Measurements from ENCODE around the gene TMEM88.

TMEM88 gene

GRCh38 chr17:7867881-7868329, 13.0 kb downstream of the TMEM88 start:
- intact Hi-C loops (cut with DNase I): no loop called here
- DNase-seq: no peak

- intact Hi-C loops (cut with DNase I): no loop called here
- DNase-seq: no peak
Observed at GRCh38 chr17:7873051-7873450, 18.2 kb downstream of the TMEM88 start.

GRCh38 chr17:7875804-7876370, 21.0 kb downstream of the TMEM88 start:
- intact Hi-C loops (cut with DNase I): no loop called here

GRCh38 chr17:7878234-7878633, 23.4 kb downstream of the TMEM88 start:
- peak in 1 of 42 donors; percentile 22 for DNase-seq
- intact Hi-C loops (cut with DNase I): no loop called here

More at GRCh38 chr17:7875804-7876370, 21.0 kb downstream of the TMEM88 start:
- no peak for DNase-seq

- peak in 1 of 42 donors; percentile 39 for DNase-seq
- intact Hi-C loops (cut with DNase I): no loop called here
Observed at GRCh38 chr17:7880076-7880868, 25.4 kb downstream of the TMEM88 start.

GRCh38 chr17:7881276-7882054, 26.6 kb downstream of the TMEM88 start:
- intact Hi-C loops (cut with DNase I): no loop called here
- peak in 7 of 42 donors; percentile 7 to 49 (median 35) for DNase-seq

- DNase-seq: peak in 2 of 42 donors; percentile 17 to 33
- intact Hi-C loops (cut with DNase I): no loop called here
Observed at GRCh38 chr17:7882068-7882467, 27.2 kb downstream of the TMEM88 start.

- intact Hi-C loops (cut with DNase I): no loop called here
Observed at GRCh38 chr17:7882629-7883028, 27.8 kb downstream of the TMEM88 start.

GRCh38 chr17:7883781-7884386, 29.0 kb downstream of the TMEM88 start:
- intact Hi-C loops (cut with DNase I): no loop called here
- DNase-seq: no peak

More at GRCh38 chr17:7882629-7883028, 27.8 kb downstream of the TMEM88 start:
- no peak for DNase-seq

GRCh38 chr17:7884581-7885366, 29.9 kb downstream of the TMEM88 start:
- DNase-seq: peak in 12 of 42 donors; percentile 8 to 52 (median 36)
- intact Hi-C loops (cut with DNase I): loop anchor here (5.0 kb wide), 1 partner anchor 47 kb away; no protein-coding TSS in a partner anchor

GRCh38 chr17:7885367-7886226, 30.7 kb downstream of the TMEM88 start:
- intact Hi-C loops (cut with DNase I): loop anchor here (5.0 kb wide), 1 partner anchor 48 kb away; no protein-coding TSS in a partner anchor
- peak in 31 of 42 donors; percentile 13 to 78 (median 33) for DNase-seq

- peak in 26 of 42 donors; percentile 5 to 55 (median 28) for DNase-seq
- intact Hi-C loops (cut with DNase I): loop anchor here (5.0 kb wide), 1 partner anchor 49 kb away; no protein-coding TSS in a partner anchor
Observed at GRCh38 chr17:7886227-7887037, 31.6 kb downstream of the TMEM88 start.

- intact Hi-C loops (cut with DNase I): loop anchor here (5.0 kb wide), 1 partner anchor 50 kb away; no protein-coding TSS in a partner anchor
- no peak for DNase-seq
Observed at GRCh38 chr17:7887038-7887481, 32.2 kb downstream of the TMEM88 start.

- intact Hi-C loops (cut with DNase I): loop anchor here (5.0 kb wide), 1 partner anchor 50 kb away; no protein-coding TSS in a partner anchor
Observed at GRCh38 chr17:7887482-7888183, 32.8 kb downstream of the TMEM88 start.

GRCh38 chr17:7888184-7888920, 33.5 kb downstream of the TMEM88 start, which contains the start of gene CHD3:
Gene CHD3, plus strand, starts transcription at chr17:7888789. Its CDS starts 212 bp downstream, at chr17:7889001.
- DNase-seq: peak in 35 of 42 donors; percentile 16 to 70 (median 48)
- intact Hi-C loops (cut with DNase I): loop anchor here (5.0 kb wide), 1 partner anchor 51 kb away; no protein-coding TSS in a partner anchor

More at GRCh38 chr17:7887482-7888183, 32.8 kb downstream of the TMEM88 start:
- peak; percentile 77 to 98 (median 92) for DNase-seq
